ENCODE results near the gene GSAP.
"Not testable (repeated sequence)": the region's sequence is repeated elsewhere in the genome, so short reads cannot be mapped to it uniquely, and the experiment has no call there.

Gene GSAP, protein sequence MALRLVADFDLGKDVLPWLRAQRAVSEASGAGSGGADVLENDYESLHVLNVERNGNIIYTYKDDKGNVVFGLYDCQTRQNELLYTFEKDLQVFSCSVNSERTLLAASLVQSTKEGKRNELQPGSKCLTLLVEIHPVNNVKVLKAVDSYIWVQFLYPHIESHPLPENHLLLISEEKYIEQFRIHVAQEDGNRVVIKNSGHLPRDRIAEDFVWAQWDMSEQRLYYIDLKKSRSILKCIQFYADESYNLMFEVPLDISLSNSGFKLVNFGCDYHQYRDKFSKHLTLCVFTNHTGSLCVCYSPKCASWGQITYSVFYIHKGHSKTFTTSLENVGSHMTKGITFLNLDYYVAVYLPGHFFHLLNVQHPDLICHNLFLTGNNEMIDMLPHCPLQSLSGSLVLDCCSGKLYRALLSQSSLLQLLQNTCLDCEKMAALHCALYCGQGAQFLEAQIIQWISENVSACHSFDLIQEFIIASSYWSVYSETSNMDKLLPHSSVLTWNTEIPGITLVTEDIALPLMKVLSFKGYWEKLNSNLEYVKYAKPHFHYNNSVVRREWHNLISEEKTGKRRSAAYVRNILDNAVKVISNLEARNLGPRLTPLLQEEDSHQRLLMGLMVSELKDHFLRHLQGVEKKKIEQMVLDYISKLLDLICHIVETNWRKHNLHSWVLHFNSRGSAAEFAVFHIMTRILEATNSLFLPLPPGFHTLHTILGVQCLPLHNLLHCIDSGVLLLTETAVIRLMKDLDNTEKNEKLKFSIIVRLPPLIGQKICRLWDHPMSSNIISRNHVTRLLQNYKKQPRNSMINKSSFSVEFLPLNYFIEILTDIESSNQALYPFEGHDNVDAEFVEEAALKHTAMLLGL

DNA sequence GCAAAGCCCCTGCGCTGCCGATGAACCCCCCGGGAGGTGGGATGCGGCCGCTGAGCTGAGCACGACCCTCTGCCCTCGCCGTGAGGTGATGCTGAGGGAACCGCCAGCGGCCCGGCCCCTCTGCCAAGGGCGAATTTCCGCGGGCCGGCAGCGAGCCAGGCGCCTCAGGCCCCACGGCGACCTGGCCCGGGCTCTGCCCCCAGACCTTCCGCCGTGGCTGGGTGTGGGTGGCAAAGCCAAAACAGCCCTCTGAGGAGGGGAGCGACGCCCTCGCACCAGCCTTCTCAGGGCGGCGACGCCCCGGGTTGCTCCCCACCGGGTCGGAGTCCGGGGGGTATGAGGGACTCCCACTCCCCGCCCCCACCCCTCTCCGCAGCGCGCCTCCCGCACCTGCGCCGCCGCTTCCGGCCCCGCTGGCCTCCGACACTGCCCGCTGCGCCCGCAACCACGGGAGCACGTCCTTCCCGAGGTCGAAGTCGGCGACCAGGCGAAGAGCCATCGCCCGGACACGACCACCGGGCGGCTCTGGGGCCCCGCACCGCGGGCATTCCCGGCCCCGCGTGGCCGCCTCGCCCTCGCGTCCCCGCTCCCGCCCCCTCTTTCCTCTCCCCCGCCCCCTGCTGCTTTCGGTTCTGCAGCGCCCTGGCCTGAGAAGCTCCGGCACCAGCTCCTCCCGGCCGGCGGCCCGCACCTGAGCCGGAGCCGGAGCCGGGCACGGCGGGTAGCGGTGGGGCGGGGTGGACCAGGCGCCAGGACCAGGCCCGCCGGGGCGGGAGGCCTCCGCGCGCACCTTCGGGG lies at the start of gene GSAP:
GSAP (minus strand) TSS at position 527 of the 798 bp plus-strand sequence; CDS start at position 499, 28 bp downstream.
- peak; percentile 68 for DNase-seq (ENCODE audit: low spot score)

DNA sequence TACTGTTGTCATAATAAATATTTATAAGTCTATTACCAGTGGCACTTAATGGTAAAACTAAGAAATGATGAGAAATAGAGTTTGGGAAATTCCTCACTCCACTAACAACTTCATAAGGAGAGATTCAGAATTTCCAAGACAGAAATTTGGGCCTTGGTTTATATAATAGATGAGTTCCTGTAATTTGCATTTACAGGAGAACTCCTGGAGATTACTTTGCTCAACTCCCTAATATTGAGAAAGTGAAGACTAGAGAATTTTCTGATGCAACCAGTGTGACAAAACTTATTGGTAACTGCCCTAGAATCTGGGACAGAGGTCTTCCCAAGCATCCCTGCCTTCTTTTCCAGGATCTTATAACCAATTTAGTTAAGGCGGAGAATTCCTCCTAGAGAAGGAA lies 49.1 kb upstream of the GSAP start:
- no peak for DNase-seq (ENCODE audit: low spot score)

DNA sequence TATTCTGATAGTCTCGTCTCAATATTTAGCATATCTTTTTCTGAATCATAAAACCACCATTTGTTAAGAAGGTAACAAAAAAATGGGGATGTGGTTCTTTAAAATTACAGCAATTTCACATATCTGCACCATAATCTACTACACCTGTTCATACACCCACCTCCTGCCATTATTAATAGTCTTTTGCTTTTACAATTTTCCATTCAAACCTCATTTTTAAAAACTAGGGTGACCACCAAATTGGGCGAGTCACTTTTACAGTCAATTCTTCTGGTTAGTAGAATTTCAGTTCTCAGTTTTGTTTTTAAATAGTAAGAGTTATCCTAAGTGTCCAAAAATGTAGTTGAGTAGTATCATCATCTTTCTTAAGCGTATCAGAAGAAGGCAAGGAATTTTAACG lies 48.4 kb upstream of the GSAP start:
- DNase-seq (ENCODE audit: low spot score) = no peak

DNA sequence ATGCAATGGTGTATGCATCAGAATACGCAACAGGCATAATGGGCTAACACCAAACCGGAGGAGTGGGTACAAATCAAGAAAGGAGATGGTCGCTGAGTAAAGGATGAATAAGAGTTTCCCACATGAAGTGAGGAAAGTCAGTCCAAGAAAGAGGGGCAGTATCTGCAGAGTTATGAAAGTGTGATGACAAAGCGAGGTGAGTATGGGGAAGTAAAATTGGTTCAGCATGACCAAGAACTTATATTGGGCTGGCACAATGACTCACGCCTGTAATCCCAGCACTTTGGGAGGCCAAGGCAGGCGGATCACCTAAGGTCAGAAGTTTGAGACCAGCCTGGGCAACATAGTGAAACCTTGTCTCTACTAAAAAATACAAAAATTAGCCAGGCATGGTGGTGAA lies 47.5 kb upstream of the GSAP start:
- not testable (repeated sequence) for DNase-seq (ENCODE audit: low spot score)

DNA sequence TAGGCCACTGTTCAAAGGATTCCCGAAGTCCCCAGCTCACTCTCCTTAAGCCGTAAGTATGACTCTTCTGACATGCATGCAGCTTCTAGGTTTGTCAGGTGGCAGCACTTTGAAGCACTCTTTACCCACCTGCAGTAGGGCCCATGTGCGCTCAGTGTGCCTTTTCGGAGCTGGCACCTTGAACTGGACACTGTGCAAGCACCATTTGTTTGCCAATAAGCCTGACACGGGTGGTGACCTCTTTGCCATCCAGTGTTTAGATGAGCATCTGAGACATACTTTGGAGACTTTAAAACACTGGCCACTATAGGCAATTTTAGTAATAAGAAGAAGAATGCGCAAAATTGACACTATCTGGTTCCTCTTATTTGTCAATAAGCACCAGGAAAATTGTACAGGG lies 45.7 kb upstream of the GSAP start:
- DNase-seq (ENCODE audit: low spot score) = no peak

DNA sequence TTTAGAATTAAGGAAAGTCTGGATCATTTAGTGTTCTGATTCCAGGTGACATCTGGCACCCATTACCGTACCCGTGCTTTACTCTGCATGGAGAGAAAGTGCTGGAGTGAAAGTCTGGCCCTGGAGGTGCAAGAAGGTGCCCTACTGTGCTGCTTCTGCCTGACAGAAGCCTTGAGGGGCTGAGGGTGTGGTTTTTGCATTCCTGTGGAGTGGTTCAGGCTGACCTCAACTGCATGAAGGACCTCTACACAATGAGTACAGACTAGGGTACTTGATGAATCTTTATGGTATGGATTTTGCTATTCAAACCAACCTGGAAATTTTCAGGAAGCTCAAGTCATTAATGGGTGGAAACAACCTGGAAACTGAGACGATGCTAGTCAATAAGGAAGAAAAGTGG lies 45.1 kb upstream of the GSAP start:
- no peak for DNase-seq (ENCODE audit: low spot score)

DNA sequence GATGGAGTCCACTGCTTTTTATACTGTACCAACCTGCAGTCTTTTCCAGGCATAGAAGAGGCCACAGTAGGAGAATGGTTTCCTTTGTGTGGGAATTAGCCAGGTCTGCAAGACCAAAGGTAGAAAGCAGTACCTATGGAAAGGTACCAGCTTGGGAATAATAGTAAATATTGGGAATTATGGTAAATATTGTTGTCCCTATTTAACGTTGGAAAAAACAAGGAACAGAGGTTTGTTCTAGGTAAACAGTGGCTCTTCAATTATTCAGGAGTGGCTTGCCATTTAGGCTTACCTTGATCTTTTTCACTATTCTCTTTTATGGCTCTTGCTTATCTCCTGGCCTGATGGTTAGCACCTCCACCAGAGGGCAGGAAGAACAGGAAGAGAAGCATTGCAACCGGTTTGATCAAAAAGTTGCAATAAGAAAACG lies 43.9 kb upstream of the GSAP start:
- DNase-seq (ENCODE audit: low spot score) = no peak

DNA sequence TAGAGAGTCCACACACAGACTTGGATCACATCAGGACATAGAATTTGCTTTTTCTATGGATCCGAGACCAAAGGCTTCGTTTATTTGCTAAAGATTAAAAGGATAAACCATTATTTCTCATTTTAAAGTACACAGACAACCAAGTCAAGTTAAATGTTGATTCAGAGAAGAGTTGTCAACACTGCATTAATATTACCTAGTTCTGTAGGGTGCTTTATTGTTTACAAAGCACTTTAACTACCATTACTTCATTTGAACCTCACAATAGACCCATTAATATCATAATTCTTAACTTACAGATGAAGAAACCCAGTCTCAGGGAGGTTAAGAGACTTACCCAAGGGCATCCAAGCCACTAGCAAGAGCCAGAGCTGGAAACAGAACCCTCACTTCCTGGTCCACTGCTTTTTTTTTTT lies 43.2 kb upstream of the GSAP start:
- DNase-seq (ENCODE audit: low spot score) = no peak

DNA sequence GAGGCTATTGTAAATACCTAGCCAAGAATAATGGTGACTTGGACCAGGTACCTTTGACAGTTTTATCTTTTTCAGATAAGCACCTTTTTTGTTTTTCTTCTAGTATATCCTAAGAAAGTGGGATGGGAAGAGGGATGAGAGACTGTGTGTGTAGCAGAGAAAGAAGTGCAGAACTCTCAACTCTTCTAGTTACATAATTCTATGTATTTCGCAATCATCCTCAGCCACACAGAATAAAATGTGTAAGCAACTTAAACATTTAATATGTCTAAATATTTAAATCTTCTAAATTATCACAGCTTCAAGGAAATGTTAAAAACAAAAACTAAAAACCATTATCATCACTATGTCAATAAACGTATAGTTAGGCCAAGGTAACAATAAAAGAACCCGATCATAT lies 42.6 kb upstream of the GSAP start:
- no peak for DNase-seq (ENCODE audit: low spot score)

DNA sequence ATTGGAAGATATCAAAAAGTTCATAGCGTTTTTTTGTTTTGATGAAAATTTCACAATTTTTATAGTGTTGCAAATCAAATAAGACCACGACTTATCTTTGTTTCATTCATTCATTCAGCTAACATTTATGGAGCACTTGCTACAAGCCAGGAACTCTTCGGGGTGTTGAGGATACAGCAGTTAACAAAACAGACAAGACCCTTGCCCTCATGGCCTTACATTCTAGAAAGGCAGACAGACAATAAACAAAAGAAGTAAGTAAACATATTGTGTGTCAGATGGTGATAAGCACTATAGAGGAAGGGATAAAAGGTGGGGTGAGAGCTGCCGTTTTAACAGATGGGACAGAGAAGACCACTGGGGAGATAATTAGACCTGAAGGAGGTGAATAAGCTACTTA lies 41.6 kb upstream of the GSAP start:
- DNase-seq (ENCODE audit: low spot score) = no peak

DNA sequence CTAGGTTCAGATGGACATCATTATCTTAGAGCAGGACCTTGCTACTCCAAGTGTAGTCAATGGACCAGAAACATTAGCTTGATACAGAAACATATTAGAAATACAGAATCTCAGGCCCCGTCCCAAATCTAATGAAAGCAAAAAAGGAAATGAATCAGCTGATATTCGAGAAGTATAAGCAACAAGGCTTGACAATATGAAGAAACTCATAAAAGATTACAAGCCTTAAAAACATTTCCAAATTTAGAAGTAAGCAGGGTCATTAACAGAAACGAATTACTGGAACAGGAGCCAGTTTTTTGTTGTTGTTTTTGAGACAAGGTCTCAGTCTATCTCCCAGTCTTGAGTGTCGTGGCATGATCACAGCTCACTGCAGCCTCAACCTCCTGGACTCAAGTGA lies 40.5 kb upstream of the GSAP start:
- DNase-seq (ENCODE audit: low spot score) = no peak

DNA sequence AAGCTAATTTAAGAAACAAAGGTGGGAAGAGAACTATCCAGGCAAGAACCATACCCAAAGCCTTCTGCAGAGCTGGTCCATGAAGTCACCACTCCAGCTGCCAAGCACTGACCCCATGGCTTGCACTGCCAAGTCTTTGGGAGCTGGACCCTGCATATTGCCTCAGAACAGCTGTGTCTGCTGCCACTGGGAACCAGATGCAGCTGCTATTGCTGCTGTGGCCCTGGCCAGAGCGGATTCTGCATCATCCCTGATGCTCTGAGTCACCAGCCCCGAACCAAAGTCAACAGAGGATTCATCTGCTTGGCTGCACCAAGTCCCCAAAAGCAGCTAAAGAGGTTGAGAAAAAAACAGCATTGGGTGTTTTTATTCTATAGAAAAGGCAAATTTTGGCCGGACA lies 39.2 kb upstream of the GSAP start:
- no peak for DNase-seq (ENCODE audit: low spot score)

DNA sequence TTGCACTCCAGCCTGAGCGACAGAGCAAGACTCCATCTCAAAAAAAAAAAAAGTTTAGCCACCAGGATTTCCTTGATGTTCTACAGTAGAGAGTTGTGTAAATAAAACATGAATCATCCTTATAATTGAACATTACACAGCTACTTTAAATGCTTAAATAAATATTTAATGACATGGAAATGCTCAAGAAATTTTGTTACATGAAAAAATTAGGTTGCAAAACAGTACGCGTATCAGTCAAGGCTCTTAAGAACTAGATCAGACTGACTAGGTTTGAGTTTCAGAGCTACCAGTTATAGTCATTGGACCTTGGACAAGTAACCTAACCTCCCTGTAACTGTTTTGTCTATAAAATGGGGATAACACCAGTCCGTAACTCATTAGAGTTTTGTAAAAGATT lies 38.7 kb upstream of the GSAP start:
- no peak for DNase-seq (ENCODE audit: low spot score)

DNA sequence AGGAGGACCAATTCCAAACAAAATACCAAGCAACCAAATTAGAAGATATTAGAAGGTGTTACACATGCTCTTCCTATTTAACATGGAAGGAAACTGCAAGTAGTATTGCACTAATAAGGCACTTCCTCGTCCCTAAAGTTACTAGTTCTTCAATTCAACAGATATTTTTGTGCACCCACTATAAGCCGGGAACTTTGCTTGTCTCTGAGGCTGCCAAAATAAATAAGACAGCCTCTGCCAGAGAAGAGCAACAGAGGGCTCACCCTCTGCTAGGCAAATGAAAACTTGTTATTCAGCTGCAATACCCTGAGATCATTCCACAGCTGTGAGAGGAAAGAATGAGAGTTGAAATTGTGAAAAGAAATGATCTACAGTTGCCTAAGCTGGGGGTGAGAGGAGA lies 37.4 kb upstream of the GSAP start:
- no peak for DNase-seq (ENCODE audit: low spot score)

DNA sequence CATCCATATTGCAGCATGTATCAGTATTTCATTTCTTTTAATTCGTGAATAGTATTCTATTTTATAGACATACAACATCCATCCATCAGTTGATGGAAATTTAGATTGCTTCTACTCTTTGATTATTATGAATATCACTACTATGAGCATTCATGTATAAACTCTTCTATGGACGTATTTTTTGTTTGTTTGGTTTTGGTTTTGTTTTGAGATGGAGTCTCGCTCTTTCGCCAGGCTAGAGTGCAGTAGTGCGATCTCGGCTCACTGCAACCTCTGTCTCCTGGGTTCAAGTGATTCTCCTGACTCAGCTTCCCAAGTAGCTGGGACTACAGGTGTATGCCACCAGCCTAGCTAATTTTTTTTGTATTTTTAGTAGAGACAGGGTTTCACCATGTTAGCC lies 35.8 kb upstream of the GSAP start:
- DNase-seq (ENCODE audit: low spot score) = not testable (repeated sequence)

DNA sequence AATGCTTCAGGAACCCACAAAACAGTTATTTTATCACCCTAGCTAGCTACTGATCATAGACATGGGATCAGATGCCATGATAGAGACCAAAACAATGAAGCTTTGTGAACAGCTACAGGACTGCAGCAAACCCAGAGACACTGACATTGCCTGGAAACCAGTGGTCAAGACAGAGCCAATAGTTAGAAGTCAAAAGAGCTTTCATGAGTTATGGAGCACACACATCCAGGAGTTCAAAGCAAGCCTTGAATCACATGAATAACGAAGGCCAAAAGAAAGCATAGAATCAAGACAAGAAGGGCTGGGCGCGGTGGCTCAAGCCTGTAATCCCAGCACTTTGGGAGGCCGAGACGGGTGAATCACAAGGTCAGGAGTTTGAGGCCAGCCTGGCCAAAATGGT lies 34.5 kb upstream of the GSAP start:
- no peak for DNase-seq (ENCODE audit: low spot score)

DNA sequence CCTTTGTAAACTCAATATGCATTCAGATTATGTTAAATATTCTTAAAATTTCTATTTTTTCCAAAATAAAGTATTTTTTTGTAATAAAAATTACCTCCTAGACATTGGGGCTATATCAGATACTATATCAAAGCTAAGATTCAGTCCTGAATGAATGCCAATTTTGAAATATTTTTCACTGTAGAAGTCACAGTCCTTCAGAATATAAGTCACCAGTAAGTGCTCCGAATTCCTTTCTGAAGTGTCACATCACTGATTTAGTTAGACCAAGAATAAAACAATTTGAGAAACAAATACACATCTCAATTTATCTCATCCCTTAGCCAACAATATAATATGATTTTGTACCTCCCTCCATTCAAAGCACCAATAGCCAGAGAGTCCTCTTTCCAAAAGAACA lies 33.9 kb upstream of the GSAP start:
- DNase-seq (ENCODE audit: low spot score) = no peak

DNA sequence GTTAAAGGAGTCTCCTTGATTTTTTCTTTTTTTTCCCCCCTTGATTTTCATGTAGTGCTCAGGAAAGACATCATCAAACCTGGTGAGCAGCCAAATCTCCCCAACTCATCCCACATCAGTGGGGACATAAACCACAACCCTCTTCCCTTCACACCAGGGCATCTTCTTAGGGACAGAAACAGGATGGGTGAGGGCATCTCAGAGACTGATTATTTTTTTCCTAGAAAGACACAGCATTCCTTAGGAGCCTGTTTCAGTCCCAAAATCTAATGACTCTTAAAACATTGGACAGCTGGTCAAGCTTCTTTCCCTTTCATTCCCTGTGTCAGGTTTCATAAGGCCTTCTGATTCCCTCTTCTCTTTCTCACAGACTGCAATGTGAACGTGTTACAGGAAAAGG lies 31.5 kb upstream of the GSAP start:
- DNase-seq (ENCODE audit: low spot score) = no peak

DNA sequence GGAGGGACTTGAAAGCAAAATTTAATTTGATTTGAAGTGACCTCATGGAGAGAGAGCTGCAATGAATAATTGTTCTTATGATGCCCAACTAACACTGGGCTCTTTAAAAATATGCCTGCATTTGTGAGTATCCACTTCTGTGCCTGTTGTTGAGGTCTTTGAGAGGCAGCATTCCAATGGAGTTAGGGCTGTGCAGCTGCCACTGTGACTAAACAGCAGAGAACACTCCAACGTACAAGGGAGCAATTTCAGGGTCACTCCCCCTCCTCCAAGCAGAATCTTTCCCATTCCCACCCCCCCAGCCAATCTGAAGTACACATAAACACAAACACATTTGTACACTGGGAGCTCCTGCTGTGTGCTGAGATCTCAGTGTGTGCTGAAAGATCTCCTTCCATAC lies 28.0 kb upstream of the GSAP start:
- no peak for DNase-seq (ENCODE audit: low spot score)

DNA sequence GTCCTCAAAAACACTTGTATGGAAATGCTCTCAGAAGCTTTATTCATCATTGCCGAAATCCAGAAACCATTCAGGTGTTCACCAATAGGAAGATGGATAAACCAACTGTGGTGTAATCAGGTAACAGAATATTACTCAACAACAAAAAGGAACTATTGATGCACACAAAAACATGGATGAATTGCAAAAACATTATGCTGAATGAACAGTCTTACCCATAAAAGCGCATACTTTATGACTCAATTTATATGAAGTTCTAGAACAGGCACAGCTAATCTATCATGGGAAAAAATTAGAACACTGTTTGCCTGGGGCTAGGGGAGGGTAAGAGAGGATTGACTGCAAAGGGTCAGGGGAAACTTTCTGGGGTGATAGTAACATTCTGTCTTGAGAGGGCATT lies 26.9 kb upstream of the GSAP start:
- no peak for DNase-seq (ENCODE audit: low spot score)

DNA sequence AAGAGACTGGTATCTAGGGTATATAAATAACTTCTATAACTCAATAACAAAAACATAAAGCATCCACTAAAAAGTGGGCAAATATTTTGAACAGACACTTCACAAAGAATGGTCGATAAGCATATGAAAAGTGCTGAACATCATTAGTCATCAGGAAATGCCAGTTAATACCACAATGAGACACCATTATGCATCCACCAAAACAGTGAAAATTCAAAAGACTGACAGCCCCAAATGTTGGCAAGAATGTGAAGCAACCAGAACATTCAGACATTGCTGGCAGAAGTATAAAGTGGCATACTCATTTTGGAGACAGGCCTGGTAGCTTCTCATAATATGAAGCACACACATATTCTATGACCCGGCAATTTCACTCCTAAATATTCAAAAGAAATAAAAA lies 26.5 kb upstream of the GSAP start:
- DNase-seq (ENCODE audit: low spot score) = no peak

DNA sequence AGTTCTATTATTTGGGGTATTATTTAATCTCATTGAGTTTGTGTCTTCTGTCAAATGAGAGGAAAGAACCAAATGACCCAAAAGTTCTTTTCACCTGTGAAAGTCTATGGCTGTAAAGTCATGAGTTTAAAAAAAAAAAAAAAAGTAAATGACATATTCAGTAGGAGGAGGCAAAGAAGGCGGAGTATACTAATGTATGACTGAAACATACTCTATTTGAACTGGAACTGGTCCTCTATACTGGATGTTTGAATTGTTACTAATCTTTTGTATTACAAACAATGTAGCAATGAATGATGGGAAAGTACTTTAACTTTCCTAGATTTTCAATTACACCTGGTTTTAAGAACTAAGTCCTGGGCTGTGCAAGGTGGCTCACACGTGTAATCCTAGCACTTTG lies 24.9 kb upstream of the GSAP start:
- DNase-seq (ENCODE audit: low spot score) = no peak

DNA sequence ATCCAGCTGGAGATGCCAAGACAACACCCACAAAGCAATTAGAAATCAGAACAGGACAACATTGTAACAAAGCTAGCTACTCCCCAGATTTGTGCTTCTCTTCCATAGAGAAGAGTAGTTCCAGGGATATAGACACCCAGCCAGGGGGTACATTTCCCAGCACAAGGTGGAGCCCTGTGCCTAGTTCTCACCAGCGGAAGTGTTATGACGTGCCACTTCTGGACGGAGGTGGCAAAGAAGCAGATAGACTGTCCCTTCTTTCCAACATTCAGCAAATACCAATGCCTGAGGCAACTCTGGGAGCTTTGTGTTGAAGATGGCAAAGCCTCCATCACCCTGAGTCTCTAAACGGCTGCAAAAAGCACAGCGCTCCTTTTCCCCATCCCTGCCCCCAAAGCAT lies 23.4 kb upstream of the GSAP start:
- no peak for DNase-seq (ENCODE audit: low spot score)

Measured in ecto neural progenitor cell (in vitro differentiated cells).